Kidney (tissue), 14 donors: ENCODE data around the gene XPO4. TPM values are rescaled to one million over a fixed set of nuclear protein-coding genes. Genes with fewer than 3 reads are reported as not detected.
A peak's percentile ranks its signal among the peaks of the same experiment; 100 is the strongest.

Experiments used
- DNase-seq, 5 donors: peaks; one replicate each; pipeline ENCODE4 v3.0.0-alpha.2; 2013 to 2020
- FAIRE-seq: peaks from 2 replicates; lab custom pipeline; 2012; peaks lifted over from hg19 to GRCh38; lab: Jason Lieb, UNC
- H3K27ac ChIP-seq, 2 donors: one replicate each; pipeline ENCODE4 v1.7.0; 2013; ENCODE audit warnings: low read depth in 2 of 2, low read length in 2 of 2, inconsistent platforms in 1 of 2
- H3K27me3 ChIP-seq: one replicate; pipeline ENCODE4 v1.7.1; 2013; ENCODE audit warnings: low read length, inconsistent platforms; ENCODE audit not compliant: control insufficient read depth, insufficient read depth
- H3K36me3 ChIP-seq, 3 donors: one replicate each; pipeline versions ENCODE4 v1.7.0 to v1.7.1; 2013; ENCODE audit warnings: low read length in 3 of 3, control low read depth in 1 of 3, inconsistent platforms in 1 of 3; ENCODE audit not compliant: insufficient read depth in 3 of 3, control insufficient read depth in 2 of 3
- H3K4me1 ChIP-seq, 3 donors: one replicate each; pipeline versions ENCODE4 v1.7.0 to v1.7.1; 2013; ENCODE audit warnings: low read length in 3 of 3, inconsistent platforms in 1 of 3, low read depth in 1 of 3; ENCODE audit not compliant: control insufficient read depth in 2 of 3, insufficient read depth in 2 of 3
- H3K4me3 ChIP-seq, 3 donors: one replicate each; pipeline versions ENCODE4 v1.7.0 to v1.8.1; 2013; ENCODE audit warnings: low read length in 3 of 3, control low read depth in 1 of 3, inconsistent platforms in 1 of 3
- H3K9ac ChIP-seq, 3 donors: one replicate each; pipeline versions ENCODE4 v1.7.0 to v1.7.1; 2013; ENCODE audit warnings: low read length in 3 of 3, control low read depth in 1 of 3, inconsistent platforms in 1 of 3
- H3K9me3 ChIP-seq, 3 donors: one replicate each; pipeline versions ENCODE4 v1.7.0 to v1.7.1; 2013; ENCODE audit warnings: low read length in 3 of 3, control low read depth in 1 of 3, inconsistent platforms in 1 of 3; ENCODE audit not compliant: control insufficient read depth in 2 of 3, insufficient read depth in 1 of 3
- intact Hi-C: fragments of 100-400 bp; cut with DNase I; formaldehyde crosslinking; loops from one replicate; pipeline ENCODE4 v1.11.1; 2022
- polyA plus RNA-seq: library from polyadenylated mRNA; stranded (reverse); fragments of 350-450 nt; fragmentation: Illumina TruSeq; extraction: RNeasy Lipid Tissue Mini Kit (QIAGEN cat#74804); gene quantifications from one replicate; pipeline ENCODE4 v1.2.3, GENCODE V29; 2014; ENCODE audit warnings: low read depth, low replicate concordance; ENCODE audit not compliant: insufficient read depth
- total RNA-seq: library from RNA; stranded (reverse); fragmentation: NEBNext Ultra II Directional; extraction: Animal tissue kit (Norgen Biotek cat#: 25700); gene quantifications from one replicate; pipeline ENCODE4 v1.2.1, GENCODE V29; 2021
- TF ChIP-seq, protein P1 (sequence below): IDR thresholded peaks from 3 replicates; pipeline ENCODE4 v1.5.1; 2012; ENCODE audit warnings: mild to moderate bottlenecking, moderate library complexity, borderline replicate concordance; ENCODE audit not compliant: insufficient read depth; ENCODE audit errors: extremely low read depth
- donor health status: control.
- donor health status: control.
- donor health status: control.
- donor health status: control.
- donor health status: control.
- donor health status: DM: yes; HTN: yes; CAD: no.
- donor health status: Normal renal cell carcinoma (clear cell type).

XPO4 gene
- total and polyA plus RNA-seq, 2 donors from 2014 or later: 3.3 to 17.4 TPM

DNA sequence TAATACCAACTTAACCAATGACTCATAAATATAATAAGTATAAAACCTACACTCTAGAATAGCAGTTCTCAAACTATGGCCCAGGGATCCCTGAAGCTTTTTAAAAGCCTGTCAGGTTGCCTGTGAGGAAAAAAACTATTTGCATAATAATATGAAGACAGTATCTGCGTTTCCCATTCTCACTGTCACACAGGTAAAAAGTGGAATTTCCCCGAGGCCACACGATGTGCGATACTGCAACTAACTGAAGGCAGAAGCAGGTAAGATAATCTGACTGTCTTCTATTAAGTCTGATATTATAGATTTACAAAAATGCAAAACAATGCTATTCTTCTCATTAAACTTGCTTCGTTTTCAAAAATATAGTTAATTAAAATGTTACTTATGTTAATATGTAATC is 76.2 kb downstream of the XPO4 start:
- H3K4me3 ChIP-seq: no peak overlapping the region
- H3K4me1 ChIP-seq: no peaks in the 10 kb centered on the region
- no peaks in the 10 kb centered on the region for H3K27me3 ChIP-seq
- H3K9ac ChIP-seq: no peak overlapping the region
- H3K9me3 ChIP-seq: no peaks in the 10 kb centered on the region
- H3K27ac ChIP-seq: no peak overlapping the region
- H3K36me3 ChIP-seq: peaks cover 0 to 3% (median 0%) of the 10 kb centered on the region in 3 donors
- TF ChIP-seq, protein P1, sequence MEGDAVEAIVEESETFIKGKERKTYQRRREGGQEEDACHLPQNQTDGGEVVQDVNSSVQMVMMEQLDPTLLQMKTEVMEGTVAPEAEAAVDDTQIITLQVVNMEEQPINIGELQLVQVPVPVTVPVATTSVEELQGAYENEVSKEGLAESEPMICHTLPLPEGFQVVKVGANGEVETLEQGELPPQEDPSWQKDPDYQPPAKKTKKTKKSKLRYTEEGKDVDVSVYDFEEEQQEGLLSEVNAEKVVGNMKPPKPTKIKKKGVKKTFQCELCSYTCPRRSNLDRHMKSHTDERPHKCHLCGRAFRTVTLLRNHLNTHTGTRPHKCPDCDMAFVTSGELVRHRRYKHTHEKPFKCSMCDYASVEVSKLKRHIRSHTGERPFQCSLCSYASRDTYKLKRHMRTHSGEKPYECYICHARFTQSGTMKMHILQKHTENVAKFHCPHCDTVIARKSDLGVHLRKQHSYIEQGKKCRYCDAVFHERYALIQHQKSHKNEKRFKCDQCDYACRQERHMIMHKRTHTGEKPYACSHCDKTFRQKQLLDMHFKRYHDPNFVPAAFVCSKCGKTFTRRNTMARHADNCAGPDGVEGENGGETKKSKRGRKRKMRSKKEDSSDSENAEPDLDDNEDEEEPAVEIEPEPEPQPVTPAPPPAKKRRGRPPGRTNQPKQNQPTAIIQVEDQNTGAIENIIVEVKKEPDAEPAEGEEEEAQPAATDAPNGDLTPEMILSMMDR: no peak
- intact Hi-C loops: loop anchor here (10.0 kb wide), 1 partner anchor 122 kb away; the partner anchor contains the start of gene IL17D
- DNase-seq: no peak
- peak; percentile 63 for FAIRE-seq

DNA sequence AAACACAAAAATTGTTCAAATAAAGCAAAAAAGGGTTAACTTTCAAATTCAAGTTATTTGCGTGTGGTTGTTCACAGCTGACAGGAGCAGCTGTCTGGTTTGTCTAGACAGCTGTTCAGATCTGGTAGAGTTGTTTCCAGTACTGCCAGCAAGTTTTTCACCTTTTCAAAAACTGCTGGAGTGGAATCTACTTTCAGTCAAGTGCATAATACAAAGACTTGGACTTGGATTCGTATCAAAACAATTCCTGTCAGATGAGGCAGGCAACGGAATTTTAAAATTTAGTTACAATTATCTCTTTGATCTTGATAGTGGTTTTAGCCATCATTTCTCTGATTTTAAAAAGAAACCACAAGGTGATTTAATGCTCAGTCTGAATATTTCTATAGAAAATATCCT is 77.1 kb downstream of the XPO4 start:
- DNase-seq: no peak
- intact Hi-C loops: loop anchor here (10.0 kb wide), 1 partner anchor 121 kb away; the partner anchor contains the start of gene IL17D
- Histone ChIP-seq H3K4me1 (no peaks in the 10 kb centered on the region), H3K9me3 (no peaks in the 10 kb centered on the region), H3K27me3 (no peaks in the 10 kb centered on the region), H3K9ac (no peak overlapping the region), H3K27ac (no peak overlapping the region), H3K36me3 (peaks cover 0 to 6% (median 0%) of the 10 kb centered on the region in 3 donors), H3K4me3 (no peak overlapping the region)
- TF ChIP-seq, protein P1: no peak
- FAIRE-seq: no peak

DNA sequence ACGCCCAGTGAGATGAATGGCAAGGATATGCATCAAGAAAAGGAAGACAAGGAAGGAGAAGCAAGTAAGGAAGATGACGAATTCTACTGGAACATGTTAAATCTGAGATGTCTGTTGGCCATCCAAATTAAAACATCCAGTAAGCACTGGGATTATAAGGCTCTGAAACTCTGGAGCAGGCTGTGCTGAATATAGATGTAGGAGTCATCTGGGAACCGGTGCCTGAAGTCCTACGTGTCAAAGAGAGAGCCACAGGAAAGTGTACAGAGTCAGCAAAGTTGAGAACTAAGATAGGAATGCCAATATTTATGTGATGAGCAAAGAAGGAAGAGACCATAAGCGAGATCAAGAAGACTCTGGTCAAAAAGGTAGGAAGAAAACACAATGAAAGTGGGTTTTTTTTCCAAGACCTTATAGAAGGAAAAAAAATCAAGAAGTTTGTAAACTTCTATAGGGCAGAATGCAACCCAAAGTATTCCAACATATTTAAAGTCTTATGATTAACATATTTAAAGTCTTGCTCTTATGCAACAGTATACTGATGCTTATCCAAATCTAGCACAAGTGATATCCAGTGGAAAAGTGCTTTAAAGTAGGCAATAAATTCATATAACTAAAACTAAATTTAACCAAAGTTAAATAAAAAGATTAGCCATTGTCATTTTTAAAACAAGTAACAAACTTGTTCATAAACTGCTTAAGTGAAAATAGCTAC is 77.6 kb downstream of the XPO4 start:
- H3K36me3 ChIP-seq: peaks cover 0 to 6% (median 0%) of the 10 kb centered on the region in 3 donors
- no peaks in the 10 kb centered on the region for H3K27me3 ChIP-seq
- DNase-seq (no peak), FAIRE-seq (no peak)
- H3K4me1 ChIP-seq: no peaks in the 10 kb centered on the region
- H3K9me3 ChIP-seq: no peaks in the 10 kb centered on the region
- no peak overlapping the region for H3K27ac ChIP-seq
- no peak overlapping the region for H3K4me3 ChIP-seq
- H3K9ac ChIP-seq: no peak overlapping the region
- intact Hi-C loops: loop anchor here (10.0 kb wide), 1 partner anchor 120 kb away; the partner anchor contains the start of gene IL17D
- TF ChIP-seq, protein P1: no peak
